GM10847 (cell line): ENCODE results near the gene BARX2.

Experiments
- POLR2A ChIP-seq: IDR thresholded peaks from 2 replicates; pipeline ENCODE4 v1.6.1; 2011; ENCODE audit not compliant: insufficient read length; ENCODE audit errors: extremely low read depth

The BARX2 gene

DNA sequence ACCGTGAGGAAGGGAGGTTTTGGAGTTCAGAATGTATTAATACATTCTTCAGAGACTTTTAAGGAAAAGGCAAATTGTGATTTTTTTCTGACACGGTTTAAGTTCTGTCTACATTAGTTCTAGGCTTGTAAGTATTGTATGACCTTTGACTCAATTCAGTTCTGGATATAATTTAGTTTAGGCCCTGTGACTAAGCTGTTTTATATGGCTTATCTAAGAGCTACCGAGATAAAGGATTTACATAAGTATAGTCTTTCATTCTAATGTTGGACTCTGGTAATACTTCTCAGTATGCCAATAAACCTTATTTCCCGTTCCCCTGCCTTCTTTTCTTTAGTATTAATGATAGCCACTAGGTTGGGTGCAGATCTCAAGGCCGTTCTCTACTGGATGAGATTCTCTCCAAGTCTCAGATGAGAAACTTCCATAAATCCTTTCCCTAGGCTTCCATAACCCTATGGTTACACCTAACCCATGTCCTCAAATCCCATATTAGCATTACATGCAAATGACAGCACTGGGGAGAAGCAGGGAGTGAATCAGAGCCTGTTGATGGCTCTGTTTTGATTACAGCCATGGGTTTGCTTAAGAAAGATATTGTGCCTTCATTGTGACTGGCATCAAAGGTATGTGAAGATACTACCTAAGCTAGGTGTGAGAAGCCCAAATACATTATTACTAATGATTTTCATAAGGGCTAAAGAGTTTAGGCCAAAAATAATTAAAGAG is 38.7 kb downstream of the BARX2 start:
- TF ChIP-seq POLR2A, result no peak

DNA sequence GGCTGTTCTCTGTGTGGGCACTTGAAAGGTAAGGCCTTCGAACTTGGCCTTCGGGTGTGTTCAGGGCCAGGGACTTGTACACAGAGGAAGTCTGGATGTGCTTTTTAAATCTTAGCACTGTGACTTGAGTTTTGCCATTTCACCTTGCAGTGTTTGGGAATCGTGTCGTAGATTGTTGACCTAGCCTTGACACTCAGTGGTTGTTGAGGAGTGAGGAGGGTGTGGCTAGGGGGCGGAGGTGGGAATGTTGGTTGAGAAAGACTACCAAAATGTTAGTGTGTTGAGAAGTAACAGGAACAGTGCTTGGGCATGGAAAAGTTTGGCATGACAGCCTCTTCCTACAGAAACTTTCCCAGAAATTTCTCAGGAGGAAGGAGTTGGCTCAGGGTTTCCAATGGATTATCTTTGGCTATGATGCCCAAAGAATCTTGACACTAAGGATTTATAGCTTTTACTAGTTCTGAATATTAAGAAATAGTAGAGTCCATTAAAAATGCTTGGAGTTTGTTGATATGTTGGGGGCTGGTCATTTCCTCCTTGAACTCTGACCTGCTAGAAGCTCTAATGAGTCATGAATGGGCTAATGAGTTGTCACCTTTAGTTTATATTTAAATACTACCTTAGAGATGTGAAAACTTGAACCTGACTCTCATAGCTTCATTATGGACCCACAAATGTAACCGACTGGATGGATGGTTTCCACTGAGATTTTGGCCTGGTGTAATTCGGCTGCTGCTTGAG is 40.6 kb downstream of the BARX2 start:
- TF ChIP-seq POLR2A, result no peak

DNA sequence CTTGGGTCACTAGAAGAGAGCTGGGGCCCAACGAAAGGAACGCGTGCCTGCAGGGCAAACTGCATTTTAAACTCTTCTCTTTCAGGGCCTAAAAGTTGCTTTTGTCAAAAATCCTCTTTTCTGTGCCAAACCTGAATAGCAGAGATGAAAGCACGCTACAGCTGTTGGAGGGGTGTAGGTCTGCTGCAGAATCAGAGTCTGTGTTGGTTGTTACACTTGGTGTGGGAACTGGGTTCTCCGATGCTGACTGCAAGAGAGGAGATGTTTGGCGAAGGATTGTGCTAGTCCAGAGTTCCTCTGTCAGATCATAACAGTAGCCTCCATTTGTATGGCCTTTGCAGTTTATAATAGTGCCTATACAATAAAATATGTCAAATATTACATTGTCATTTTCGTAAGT is 41.8 kb downstream of the BARX2 start:
- no peak for TF ChIP-seq POLR2A

DNA sequence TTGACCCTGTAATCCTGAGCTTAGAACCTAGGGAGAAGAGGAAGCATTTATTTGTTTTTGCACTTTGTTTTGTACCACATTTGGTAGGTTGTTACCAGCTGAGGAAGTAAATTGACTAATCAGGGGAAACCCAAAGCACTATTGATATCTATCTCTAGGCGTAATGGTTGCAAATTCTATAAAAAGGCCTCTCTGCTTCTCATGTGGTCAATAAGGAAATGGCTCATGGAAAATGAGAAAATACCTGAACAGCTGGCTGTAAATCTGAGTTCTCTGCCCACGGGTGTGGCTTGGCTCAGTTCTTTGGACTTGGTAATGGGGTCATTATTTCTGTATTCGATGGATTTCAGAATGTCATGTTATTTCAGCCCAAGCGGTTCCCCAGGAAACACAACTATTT is 42.4 kb downstream of the BARX2 start:
- no peak for TF ChIP-seq POLR2A

DNA sequence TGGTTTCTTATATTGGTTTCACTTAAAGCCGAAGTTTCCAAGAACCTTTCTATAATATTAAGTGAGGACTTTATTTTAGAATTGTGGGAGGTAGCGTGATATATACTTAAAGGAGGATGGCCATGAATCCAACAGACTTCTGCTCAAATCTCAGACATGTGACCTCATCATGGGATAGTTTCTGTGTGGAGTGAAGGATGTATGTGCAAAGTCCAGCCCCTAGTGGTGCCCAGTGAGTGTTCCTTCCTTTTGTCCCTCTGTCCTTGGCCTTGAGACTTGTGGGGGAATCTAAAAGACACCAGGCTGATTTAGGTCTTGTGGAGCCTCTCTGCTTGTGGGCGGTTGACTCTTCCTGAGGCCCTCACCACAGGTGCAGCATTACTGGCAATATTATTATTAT is 43.7 kb downstream of the BARX2 start:
- TF ChIP-seq POLR2A, result no peak

DNA sequence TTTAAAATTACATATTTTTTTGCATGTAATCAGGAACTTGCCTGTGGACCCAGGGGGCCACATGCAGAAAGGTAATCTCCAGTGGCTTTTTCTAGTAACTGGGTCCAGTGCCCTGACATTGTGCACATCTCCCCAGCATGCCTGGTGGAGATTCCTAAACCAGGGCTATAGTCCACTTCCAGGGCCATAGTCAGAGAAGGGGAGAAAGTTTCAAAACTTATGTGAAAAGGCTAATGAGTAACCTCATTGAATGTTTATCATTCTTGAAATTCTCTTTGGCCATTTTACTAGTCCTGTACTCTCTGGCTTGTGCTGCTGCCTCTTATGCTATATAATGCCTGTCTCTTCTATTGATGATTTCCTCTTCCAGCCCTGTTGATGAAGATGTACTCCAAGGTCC is 47.8 kb downstream of the BARX2 start:
- TF ChIP-seq POLR2A, result no peak

DNA sequence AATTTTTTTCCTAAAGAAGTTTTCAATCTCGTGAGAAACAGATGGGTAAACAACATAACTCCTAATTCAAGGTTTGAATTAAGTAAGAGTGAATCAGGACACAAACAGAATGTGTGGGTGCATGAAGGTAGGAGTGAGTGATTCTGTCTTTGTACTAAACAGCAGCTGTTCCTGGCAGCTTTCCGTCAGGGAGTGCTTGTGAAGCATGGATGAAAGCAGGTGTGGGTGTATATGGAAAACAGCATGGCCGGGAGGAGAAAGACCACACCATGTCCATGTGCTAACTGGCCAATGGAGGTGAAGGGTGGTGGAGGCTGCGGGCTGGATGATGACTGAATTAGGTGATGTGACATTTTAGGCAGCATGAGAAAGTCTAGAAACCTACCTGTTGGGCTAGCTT is 49.6 kb downstream of the BARX2 start:
- TF ChIP-seq POLR2A, result no peak

DNA sequence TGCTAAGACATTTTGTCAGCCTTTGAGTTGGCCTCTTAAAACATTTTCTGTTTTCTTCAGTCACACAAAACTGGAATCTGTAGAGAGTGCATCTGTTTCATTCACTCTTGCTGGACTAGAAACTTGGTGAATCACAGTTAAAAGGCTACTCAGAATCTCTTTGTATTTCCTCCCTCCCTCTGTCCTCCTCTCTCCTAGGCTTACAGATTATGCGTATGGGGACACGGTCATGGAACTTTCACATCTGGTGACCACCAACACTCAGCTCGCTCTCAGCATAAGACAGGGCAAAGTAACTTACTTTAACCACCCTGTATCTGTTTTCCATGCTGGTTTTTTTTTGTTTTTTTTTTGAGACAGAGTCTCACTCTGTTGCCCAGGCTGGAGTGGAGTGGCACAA is 50.4 kb downstream of the BARX2 start:
- TF ChIP-seq POLR2A, result no peak

DNA sequence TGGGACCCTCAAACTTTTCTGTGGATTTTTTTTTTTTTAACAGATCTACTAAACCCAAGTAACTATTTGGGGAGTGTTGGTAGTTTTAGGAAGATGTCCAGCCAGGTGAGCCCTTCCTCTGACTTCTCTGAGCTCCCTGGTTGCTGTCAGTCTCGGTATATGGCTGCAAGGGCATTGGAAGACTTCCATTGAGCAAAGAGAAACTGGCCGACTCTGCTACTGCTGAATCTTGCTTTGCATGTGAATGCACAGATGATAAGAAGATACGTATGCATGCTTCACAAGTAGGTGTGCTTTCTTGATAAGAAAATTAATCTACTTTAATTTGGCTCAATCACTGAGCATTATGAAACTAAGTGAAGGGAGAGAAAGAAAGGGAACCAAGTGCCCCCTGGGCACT is 51.1 kb downstream of the BARX2 start:
- TF ChIP-seq POLR2A, result no peak

DNA sequence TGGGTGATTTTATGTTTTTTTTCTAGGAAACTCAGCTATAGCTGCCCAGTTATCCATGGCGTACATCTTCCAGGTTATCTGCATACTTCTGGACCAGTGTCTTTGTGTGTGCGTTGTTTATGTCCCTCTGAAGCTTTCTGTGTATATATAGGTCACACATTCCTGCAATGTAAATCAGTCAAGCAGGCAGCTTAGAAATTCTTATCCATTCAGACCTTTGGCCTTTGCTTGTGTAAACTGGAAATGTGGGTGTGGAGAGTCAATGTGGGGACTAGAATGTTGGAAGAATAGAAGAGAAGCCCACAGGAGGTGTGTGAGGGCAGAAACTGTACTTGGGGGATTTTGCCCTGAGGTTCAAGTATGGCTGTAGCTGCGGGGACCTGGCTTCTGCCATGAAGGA is 51.7 kb downstream of the BARX2 start:
- no peak for TF ChIP-seq POLR2A

DNA sequence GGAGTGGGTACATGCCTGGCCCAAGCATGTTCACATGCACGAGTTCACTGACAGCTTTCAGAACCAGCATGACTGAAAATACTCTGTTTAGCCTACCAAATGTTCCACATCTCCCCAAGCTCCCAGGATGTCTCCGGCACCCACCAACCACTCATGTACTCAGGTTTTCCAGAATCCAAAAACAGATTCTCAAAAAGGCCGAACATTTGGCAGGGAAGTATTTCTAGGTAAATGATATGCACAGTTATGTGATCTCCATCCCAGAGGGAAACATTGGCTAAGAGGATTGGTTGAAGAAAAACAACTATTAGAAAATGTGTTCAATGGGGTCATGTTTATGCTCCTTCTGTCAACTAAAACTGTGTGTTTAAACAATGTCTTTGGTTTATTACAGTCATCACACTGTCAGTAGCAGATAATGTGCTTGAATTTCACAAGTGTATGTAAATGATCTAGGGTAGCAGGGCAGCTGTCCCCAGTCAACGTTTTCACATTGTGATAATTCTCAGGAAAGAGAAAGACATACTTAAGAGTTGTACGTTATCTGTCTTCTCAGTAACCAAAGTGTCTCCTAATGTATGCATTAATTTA is 52.3 kb downstream of the BARX2 start:
- TF ChIP-seq POLR2A, result no peak

DNA sequence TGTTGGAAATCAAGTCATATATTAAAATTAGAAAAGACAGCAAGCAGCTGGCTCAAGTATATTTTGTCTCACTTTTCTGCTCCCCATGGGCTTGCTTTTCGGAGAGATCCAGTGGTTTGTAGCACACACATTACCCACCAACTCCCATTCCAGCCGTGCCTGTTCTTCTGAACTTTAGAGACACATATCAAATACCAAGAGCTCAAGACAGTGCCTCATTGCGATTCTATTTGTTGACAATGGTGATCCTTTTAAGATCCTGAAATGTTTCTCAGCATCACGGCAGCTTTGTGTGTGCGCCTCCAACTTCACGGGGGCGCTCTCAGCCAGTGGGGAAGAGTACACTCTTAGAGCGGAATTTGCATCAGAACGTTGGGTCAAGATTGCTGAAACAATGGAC is 52.9 kb downstream of the BARX2 start:
- TF ChIP-seq POLR2A, result no peak

DNA sequence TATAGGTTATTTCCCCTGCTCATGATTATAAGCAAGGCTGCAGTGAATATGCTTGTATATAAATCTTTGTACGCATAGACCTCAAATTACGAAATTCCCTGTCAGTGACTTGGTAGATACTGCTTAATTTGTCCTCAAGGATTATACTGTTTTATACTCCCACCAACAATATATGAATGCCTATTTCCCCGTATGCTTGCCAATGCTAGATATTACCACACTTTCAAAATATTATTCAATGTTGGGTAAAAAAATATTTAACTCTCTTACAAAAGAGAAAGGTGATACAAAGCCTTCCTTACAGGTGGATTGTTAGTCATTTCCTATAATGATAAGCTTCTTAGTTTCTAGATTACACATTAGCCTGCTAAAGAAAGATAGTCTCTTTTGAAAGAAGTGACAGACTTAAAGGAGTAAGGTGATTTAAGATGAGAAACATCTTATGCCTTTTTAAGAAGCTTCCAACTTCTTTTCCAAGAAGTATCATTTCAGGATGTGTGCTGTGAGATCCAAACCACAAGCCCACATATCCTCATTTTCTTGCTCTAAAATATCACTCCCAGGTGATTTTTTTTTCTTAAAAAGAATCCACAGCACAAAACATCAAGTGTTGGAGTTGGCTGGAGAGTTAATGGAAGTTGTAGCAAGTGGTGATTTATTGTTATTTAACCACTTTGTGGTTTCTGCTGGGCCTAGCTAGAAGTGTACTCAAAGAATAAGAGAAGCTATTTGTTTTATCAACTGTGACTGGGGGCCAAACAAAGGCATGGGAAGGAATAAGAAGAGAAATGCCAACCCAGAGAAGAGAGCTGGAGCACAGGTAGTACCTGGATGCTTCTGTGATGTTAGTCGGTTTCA is 59.2 kb downstream of the BARX2 start:
- no peak for TF ChIP-seq POLR2A

DNA sequence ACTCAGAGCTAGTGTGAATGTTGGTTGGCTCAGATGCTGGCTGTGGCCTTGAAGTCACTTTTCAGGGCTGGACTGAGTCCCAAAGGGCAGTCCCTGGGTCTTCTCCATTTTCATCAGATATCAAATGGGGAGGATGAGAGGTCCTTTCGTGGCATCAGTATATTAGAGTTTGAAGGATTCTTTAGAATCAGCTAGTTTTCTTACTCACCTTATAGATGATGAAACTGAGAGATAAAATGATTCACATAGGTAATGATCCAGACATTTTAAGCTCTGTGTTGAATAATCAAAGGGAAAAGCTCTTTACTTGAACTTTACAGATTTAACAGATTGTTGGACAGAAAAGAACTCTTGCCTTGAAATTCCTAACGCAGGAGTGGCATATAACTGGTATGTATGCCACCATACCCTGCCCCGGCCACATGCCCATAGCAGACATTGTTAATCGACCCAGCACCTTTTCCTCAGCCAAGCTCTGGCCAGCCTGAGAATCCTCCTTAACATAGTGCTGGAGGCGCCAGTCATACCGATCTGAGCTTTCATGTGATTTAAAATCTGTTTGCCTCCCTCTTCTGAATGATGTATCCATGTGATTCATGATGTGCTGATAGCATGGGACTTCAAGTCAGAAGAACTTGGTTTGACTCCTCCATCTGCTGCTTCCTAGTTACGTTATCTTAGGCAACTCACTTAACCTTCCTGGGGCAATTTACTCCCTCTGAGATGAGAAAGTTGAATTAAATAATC is 60.0 kb downstream of the BARX2 start:
- TF ChIP-seq POLR2A, result no peak

DNA sequence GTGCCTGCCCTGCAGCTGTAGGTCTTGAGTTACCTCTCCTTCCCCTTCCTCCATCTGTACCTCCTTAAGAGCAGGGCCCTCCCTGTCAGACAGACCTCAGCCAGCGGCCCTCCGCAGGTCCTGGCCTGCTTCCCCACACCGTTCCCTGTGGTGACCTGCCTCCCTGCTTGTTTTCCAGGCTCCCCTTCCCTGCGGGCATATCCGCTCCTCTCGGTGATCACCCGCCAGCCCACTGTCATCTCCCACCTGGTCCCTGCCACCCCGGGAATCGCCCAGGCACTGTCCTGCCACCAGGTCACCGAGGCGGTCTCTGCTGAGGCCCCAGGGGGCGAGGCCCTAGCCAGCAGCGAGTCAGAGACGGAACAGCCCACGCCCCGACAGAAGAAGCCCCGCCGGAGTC is 60.9 kb downstream of the BARX2 start:
- TF ChIP-seq POLR2A, result no peak
